ENCODE data around the gene IL17C.

The IL17C gene

GRCh38 chr16:88602091-88602490 lies 36.3 kb upstream of the IL17C start:
- TF ChIP-seq, protein P1, sequence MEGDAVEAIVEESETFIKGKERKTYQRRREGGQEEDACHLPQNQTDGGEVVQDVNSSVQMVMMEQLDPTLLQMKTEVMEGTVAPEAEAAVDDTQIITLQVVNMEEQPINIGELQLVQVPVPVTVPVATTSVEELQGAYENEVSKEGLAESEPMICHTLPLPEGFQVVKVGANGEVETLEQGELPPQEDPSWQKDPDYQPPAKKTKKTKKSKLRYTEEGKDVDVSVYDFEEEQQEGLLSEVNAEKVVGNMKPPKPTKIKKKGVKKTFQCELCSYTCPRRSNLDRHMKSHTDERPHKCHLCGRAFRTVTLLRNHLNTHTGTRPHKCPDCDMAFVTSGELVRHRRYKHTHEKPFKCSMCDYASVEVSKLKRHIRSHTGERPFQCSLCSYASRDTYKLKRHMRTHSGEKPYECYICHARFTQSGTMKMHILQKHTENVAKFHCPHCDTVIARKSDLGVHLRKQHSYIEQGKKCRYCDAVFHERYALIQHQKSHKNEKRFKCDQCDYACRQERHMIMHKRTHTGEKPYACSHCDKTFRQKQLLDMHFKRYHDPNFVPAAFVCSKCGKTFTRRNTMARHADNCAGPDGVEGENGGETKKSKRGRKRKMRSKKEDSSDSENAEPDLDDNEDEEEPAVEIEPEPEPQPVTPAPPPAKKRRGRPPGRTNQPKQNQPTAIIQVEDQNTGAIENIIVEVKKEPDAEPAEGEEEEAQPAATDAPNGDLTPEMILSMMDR (IDR thresholded peaks at IDR 0.05; ENCODE audit: low read length) = no peak
- Histone ChIP-seq H3K36me3 (ENCODE audit: insufficient read depth, low read length) (peaks cover 86% of the 10 kb centered on the region), H3K4me2 (ENCODE audit: low read length) (no peak overlapping the region)

DNA sequence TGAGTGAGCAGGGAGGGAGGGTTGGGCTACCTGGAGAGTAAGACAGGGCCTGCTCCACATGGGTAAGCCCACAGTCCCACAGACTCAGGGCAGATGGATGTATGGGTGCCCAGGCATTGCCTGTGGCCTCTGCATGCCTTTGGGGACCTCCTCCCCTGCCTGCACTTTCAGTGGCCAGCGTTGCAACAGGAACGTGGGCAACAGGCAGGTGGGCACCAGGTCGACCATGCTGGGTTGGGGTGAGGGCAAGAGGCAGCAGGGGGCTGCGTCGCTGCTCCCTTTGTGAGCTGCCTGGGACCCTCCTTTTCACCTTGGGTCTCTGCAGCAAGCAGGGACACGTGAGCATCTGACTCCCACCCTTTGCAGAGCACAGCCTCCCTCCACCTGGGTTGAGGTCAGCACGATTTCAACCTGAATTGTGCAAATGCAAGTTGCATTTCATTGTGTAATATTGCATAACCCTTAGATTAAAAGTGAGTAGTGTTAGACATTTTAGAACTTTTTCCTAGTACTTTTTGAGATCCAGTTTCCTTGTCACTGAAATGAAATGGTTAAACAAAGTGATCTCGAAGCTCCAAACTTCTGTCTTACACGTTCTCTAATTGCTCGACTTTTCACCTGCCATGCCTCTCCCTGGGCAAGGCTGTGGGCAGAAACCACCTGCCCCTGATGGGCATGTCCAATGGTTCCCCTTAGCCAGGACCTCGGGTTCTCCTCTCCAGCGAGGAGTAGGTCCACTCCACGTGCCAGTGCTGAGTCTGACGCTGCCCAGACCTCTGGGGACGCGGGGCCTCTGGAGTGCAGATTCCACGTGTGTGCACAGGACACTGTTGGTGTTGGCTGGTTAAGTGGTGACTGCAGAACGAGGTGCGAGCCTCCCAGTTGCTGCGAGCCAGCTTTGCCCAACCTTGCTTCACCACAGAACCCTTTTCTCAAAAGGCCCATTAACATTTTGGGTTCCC lies 32.9 kb upstream of the IL17C start:
- Histone ChIP-seq H3K9me2 (ENCODE audit: low read depth, low read length) (no peaks in the 10 kb centered on the region), H3F3A (ENCODE audit: insufficient read depth, low read length) (no peaks in the 10 kb centered on the region), H3K4me3 (ENCODE audit: low read depth, low read length, poor library complexity, severe bottlenecking) (no peak overlapping the region), H3K27ac (ENCODE audit: low read depth, low read length, poor library complexity, severe bottlenecking) (no peak overlapping the region), H3K9ac (ENCODE audit: low read length) (no peak overlapping the region), H3K79me2 (ENCODE audit: insufficient read depth, low read length) (no peaks in the 10 kb centered on the region), H4K20me1 (ENCODE audit: insufficient read depth, low read length) (no peaks in the 10 kb centered on the region), H3K9me3 (ENCODE audit: low read length) (no peaks in the 10 kb centered on the region), H3K4me1 (ENCODE audit: insufficient read depth, low read length, severe bottlenecking) (peaks cover 6% of the 10 kb centered on the region), H3K36me3 (ENCODE audit: insufficient read depth, low read length) (peaks cover 82% of the 10 kb centered on the region), H2AFZ (ENCODE audit: low read length) (no peak overlapping the region), H3K27me3 (ENCODE audit: insufficient read depth, low read length) (no peaks in the 10 kb centered on the region), H3K4me2 (ENCODE audit: low read length) (no peak overlapping the region)
- TF ChIP-seq, protein P1 (IDR thresholded peaks at IDR 0.05; ENCODE audit: low read length) = no peak
- TF ChIP-seq EZH2 (IDR thresholded peaks at IDR 0.05; ENCODE audit: borderline replicate concordance, low read length) = no peak

More at GRCh38 chr16:88602091-88602490, 36.3 kb upstream of the IL17C start:
- no peak overlapping the region for H3K9ac ChIP-seq (ENCODE audit: low read length)
- H3F3A ChIP-seq (ENCODE audit: insufficient read depth, low read length) = no peaks in the 10 kb centered on the region
- no peak overlapping the region for H3K4me3 ChIP-seq (ENCODE audit: low read depth, low read length, poor library complexity, severe bottlenecking)
- H3K27me3 ChIP-seq (ENCODE audit: insufficient read depth, low read length) = no peaks in the 10 kb centered on the region
- no peaks in the 10 kb centered on the region for H3K4me1 ChIP-seq (ENCODE audit: insufficient read depth, low read length, severe bottlenecking)
- H3K9me2 ChIP-seq (ENCODE audit: low read depth, low read length) = no peaks in the 10 kb centered on the region
- no peaks in the 10 kb centered on the region for H4K20me1 ChIP-seq (ENCODE audit: insufficient read depth, low read length)
- no peaks in the 10 kb centered on the region for H3K79me2 ChIP-seq (ENCODE audit: insufficient read depth, low read length)
- H3K27ac ChIP-seq (ENCODE audit: low read depth, low read length, poor library complexity, severe bottlenecking) = no peak overlapping the region
- no peak overlapping the region for H2AFZ ChIP-seq (ENCODE audit: low read length)
- no peaks in the 10 kb centered on the region for H3K9me3 ChIP-seq (ENCODE audit: low read length)

GRCh38 chr16:88606148-88606757 lies 32.1 kb upstream of the IL17C start:
- Histone ChIP-seq H3K9me3 (ENCODE audit: low read length) (no peaks in the 10 kb centered on the region), H3K4me3 (ENCODE audit: low read depth, low read length, poor library complexity, severe bottlenecking) (no peak overlapping the region), H3K27ac (ENCODE audit: low read depth, low read length, poor library complexity, severe bottlenecking) (no peak overlapping the region), H3K4me1 (ENCODE audit: insufficient read depth, low read length, severe bottlenecking) (peaks cover 6% of the 10 kb centered on the region), H3K9ac (ENCODE audit: low read length) (no peak overlapping the region), H3K27me3 (ENCODE audit: insufficient read depth, low read length) (no peaks in the 10 kb centered on the region), H3K9me2 (ENCODE audit: low read depth, low read length) (no peaks in the 10 kb centered on the region), H3K79me2 (ENCODE audit: insufficient read depth, low read length) (no peaks in the 10 kb centered on the region), H3K4me2 (ENCODE audit: low read length) (no peak overlapping the region), H3K36me3 (ENCODE audit: insufficient read depth, low read length) (peaks cover 82% of the 10 kb centered on the region), H3F3A (ENCODE audit: insufficient read depth, low read length) (no peaks in the 10 kb centered on the region), H4K20me1 (ENCODE audit: insufficient read depth, low read length) (no peaks in the 10 kb centered on the region), H2AFZ (ENCODE audit: low read length) (no peak overlapping the region)
- TF ChIP-seq EZH2 (IDR thresholded peaks at IDR 0.05; ENCODE audit: borderline replicate concordance, low read length) = no peak
- TF ChIP-seq, protein P1 (IDR thresholded peaks at IDR 0.05; ENCODE audit: low read length) = no peak
